Stimulated activated CD4-positive, alpha-beta T cell treated with anti-CD3 and anti-CD28 coated beads, TNF-alpha, amount 100 ng/mL, for 24 hours (primary cell): ENCODE data around the gene DYNC1I2.
"Not testable (repeated sequence)": the region's sequence is repeated elsewhere in the genome, so short reads cannot be mapped to it uniquely, and the experiment has no call there.

ENCODE experiments used
- DNase-seq, 3 experiments: peaks; one replicate each; pipeline ENCODE4 v3.0.0-alpha.2; 2020; ENCODE audit warnings: low read depth in 3 of 3

The DYNC1I2 gene

GRCh38 chr2:171718720-171719119 lies 31.5 kb downstream of the DYNC1I2 start:
- no peak for DNase-seq

- DNase-seq = no peak
Measured at GRCh38 chr2:171719660-171720059, 32.4 kb downstream of the DYNC1I2 start.

GRCh38 chr2:171723716-171724683 lies 36.7 kb downstream of the DYNC1I2 start:
- DNase-seq = no peak

GRCh38 chr2:171726847-171727450 lies 39.7 kb downstream of the DYNC1I2 start:
- DNase-seq = no peak

GRCh38 chr2:171728989-171729951 lies 42.0 kb downstream of the DYNC1I2 start:
- no peak for DNase-seq

- DNase-seq = no peak
Measured at GRCh38 chr2:171729952-171730317, 42.7 kb downstream of the DYNC1I2 start.

GRCh38 chr2:171735991-171736710 lies 48.9 kb downstream of the DYNC1I2 start:
- no peak for DNase-seq

GRCh38 chr2:171741189-171741588 lies 53.9 kb downstream of the DYNC1I2 start:
- DNase-seq = no peak

GRCh38 chr2:171742760-171743159 lies 55.5 kb downstream of the DYNC1I2 start:
- no peak for DNase-seq

GRCh38 chr2:171745141-171745540 lies 57.9 kb downstream of the DYNC1I2 start:
- no peak for DNase-seq

GRCh38 chr2:171745806-171746205 lies 58.5 kb downstream of the DYNC1I2 start:
- no peak for DNase-seq

- DNase-seq = no peak
Measured at GRCh38 chr2:171747371-171747770, 60.1 kb downstream of the DYNC1I2 start.

GRCh38 chr2:171754254-171754939 lies 67.1 kb downstream of the DYNC1I2 start:
- DNase-seq = no peak

- not testable (repeated sequence) for DNase-seq
Measured at GRCh38 chr2:171758762-171759161, 71.5 kb downstream of the DYNC1I2 start.

GRCh38 chr2:171761176-171761575 lies 73.9 kb downstream of the DYNC1I2 start:
- not testable (repeated sequence) for DNase-seq

GRCh38 chr2:171762879-171763573 lies 75.8 kb downstream of the DYNC1I2 start:
- no peak for DNase-seq

- DNase-seq = no peak
Measured at GRCh38 chr2:171763602-171764001, 76.3 kb downstream of the DYNC1I2 start.

- no peak for DNase-seq
Measured at GRCh38 chr2:171771463-171771862, 84.2 kb downstream of the DYNC1I2 start.

GRCh38 chr2:171772373-171772772 lies 85.1 kb downstream of the DYNC1I2 start:
- DNase-seq = no peak

GRCh38 chr2:171774581-171774980 lies 87.3 kb downstream of the DYNC1I2 start:
- DNase-seq = not testable (repeated sequence)
